HG02798 (cell line): Measurements from ENCODE around the gene ARHGAP18.

Experiments
- ATAC-seq: cut with Tn5 transposase; IDR thresholded peaks from one replicate; pipeline ENCODE4 v1.9.1; 2021; ENCODE audit warnings: mild to moderate bottlenecking; ENCODE audit not compliant: unreplicated experiment, poor library complexity

ARHGAP18 gene

GRCh38 chr6:129695373-129696027 is 14.5 kb downstream of the ARHGAP18 start:
- ATAC-seq: peak; percentile 52

GRCh38 chr6:129694036-129694435 is 15.9 kb downstream of the ARHGAP18 start:
- no peak for ATAC-seq

- ATAC-seq: no peak
Measured at GRCh38 chr6:129692467-129692866, 17.5 kb downstream of the ARHGAP18 start.

- ATAC-seq: no peak
Measured at GRCh38 chr6:129691709-129692108, 18.3 kb downstream of the ARHGAP18 start.

- ATAC-seq: no peak
Measured at GRCh38 chr6:129691043-129691640, 18.8 kb downstream of the ARHGAP18 start.

GRCh38 chr6:129686941-129687627 is 22.9 kb downstream of the ARHGAP18 start:
- peak; percentile 72 for ATAC-seq

- ATAC-seq: no peak
Measured at GRCh38 chr6:129685662-129686031, 24.3 kb downstream of the ARHGAP18 start.

GRCh38 chr6:129684903-129685661 is 24.9 kb downstream of the ARHGAP18 start:
- no peak for ATAC-seq

- no peak for ATAC-seq
Measured at GRCh38 chr6:129684323-129684884, 25.6 kb downstream of the ARHGAP18 start.

- peak; percentile 95 for ATAC-seq
Measured at GRCh38 chr6:129683601-129684322, 26.2 kb downstream of the ARHGAP18 start.

- ATAC-seq: no peak
Measured at GRCh38 chr6:129681913-129682205, 28.1 kb downstream of the ARHGAP18 start.

GRCh38 chr6:129680633-129681032 is 29.3 kb downstream of the ARHGAP18 start:
- ATAC-seq: no peak

GRCh38 chr6:129679758-129680157 is 30.2 kb downstream of the ARHGAP18 start:
- ATAC-seq: no peak

- no peak for ATAC-seq
Measured at GRCh38 chr6:129679275-129679674, 30.7 kb downstream of the ARHGAP18 start.

- no peak for ATAC-seq
Measured at GRCh38 chr6:129678463-129678862, 31.5 kb downstream of the ARHGAP18 start.

- ATAC-seq: no peak
Measured at GRCh38 chr6:129677620-129678325, 32.2 kb downstream of the ARHGAP18 start.

GRCh38 chr6:129675669-129676472 is 34.1 kb downstream of the ARHGAP18 start:
- ATAC-seq: no peak

GRCh38 chr6:129673748-129674147 is 36.2 kb downstream of the ARHGAP18 start:
- no peak for ATAC-seq
